GM12878 (cell line): ENCODE data around the gene AGBL4. TPM values are rescaled to one million over a fixed set of nuclear protein-coding genes. Genes with fewer than 3 reads are reported as not detected.

ENCODE experiments used
- ATAC-seq: fragments of 200-7000 bp; cut with Tn5 transposase; 3 replicates; pipeline ENCODE4 v1.9.1; 2020; ENCODE audit warnings: mild to moderate bottlenecking, moderate library complexity
- BruUV-seq: library from RNA; stranded (reverse); fragments of 400-500 nt; replicated peaks from 2 replicates; lab custom pipeline; 2021; lab: Mats Ljungman, UMichigan
- CTCF ChIA-PET: fragments of 300-600 bp; sonication (Branson Sonifier 250); formaldehyde crosslinking; extraction: SDS; loops from one replicate; lab custom pipeline; 2021; ENCODE audit warnings: inconsistent platforms; lab: Yijun Ruan, JAX
- POLR2A ChIA-PET: fragments of 350-600 bp; formaldehyde crosslinking; extraction: SDS; loops from one replicate; lab custom pipeline; 2021; ENCODE audit warnings: inconsistent platforms; lab: Charles Lee
- RAD21 ChIA-PET: fragments of 300-600 bp; sonication (Branson Sonifier 250); formaldehyde crosslinking; loops from one replicate; lab custom pipeline; 2023; ENCODE audit warnings: antibody characterized with exemption; ENCODE audit not compliant: unreplicated experiment; lab: Charles Lee
- SMC1A ChIA-PET: fragments of 300-600 bp; sonication (Branson Sonifier 250); formaldehyde crosslinking; loops from one replicate; lab custom pipeline; 2023; ENCODE audit not compliant: unreplicated experiment, uncharacterized antibody; lab: Charles Lee
- DNase-seq: peaks from one replicate; pipeline ENCODE4 v3.0.0-alpha.2; 2011; ENCODE audit warnings: low read depth, low spot score
- FAIRE-seq: peaks from 3 replicates; lab custom pipeline; 2011; peaks lifted over from hg19 to GRCh38; lab: Jason Lieb, UNC
- H2AFZ ChIP-seq: 2 replicates; pipeline ENCODE4 v1.6.0; 2011; ENCODE audit warnings: low read depth, low read length, control low read depth; ENCODE audit not compliant: control insufficient read depth
- H3K27ac ChIP-seq: 2 replicates; pipeline ENCODE4 v1.5.1; 2011; ENCODE audit warnings: control low read depth; ENCODE audit not compliant: control insufficient read depth, insufficient read depth
- H3K27me3 ChIP-seq, 2 experiments: replicated peaks in 1 of 2; 2 replicates each; pipeline versions ENCODE4 v1.6.0 to v1.6.1; 2011; ENCODE audit warnings: low read length in 1 of 2; ENCODE audit not compliant: control insufficient read depth in 2 of 2, insufficient read depth in 2 of 2
- H3K36me3 ChIP-seq, 2 experiments: 2 replicates each; pipeline ENCODE4 v1.5.1; 2011; ENCODE audit warnings: low read length in 1 of 2; ENCODE audit not compliant: control insufficient read depth in 2 of 2, insufficient read depth in 2 of 2
- H3K4me1 ChIP-seq: 2 replicates; pipeline ENCODE4 v1.6.1; 2011; ENCODE audit warnings: mild to moderate bottlenecking, low read length, moderate library complexity, mixed read lengths; ENCODE audit not compliant: control insufficient read depth, insufficient read depth
- H3K4me2 ChIP-seq: 2 replicates; pipeline ENCODE4 v1.6.0; 2011; ENCODE audit warnings: control low read depth; ENCODE audit not compliant: control insufficient read depth, insufficient read depth
- H3K4me3 ChIP-seq: fragments of 200-600 bp; sonication (generic); 2 replicates; pipeline ENCODE4 v1.5.1; 2016
- H3K79me2 ChIP-seq: 2 replicates; pipeline ENCODE4 v1.6.0; 2011; ENCODE audit warnings: low read length; ENCODE audit not compliant: control insufficient read depth, insufficient read depth
- H3K9ac ChIP-seq: 2 replicates; pipeline ENCODE4 v1.8.0; 2011; ENCODE audit warnings: low read length, control low read depth, mixed read lengths; ENCODE audit not compliant: control insufficient read depth, insufficient read depth
- H3K9me3 ChIP-seq: replicated peaks from 3 replicates; pipeline ENCODE4 v1.5.1; 2011; ENCODE audit warnings: mild to moderate bottlenecking, low read length; ENCODE audit not compliant: control insufficient read depth, insufficient read depth
- H4K20me1 ChIP-seq: 2 replicates; pipeline ENCODE4 v1.6.0; 2011; ENCODE audit not compliant: control insufficient read depth, insufficient read depth
- CBX3 ChIP-seq: fragments of 200-600 bp; sonication (generic); IDR thresholded peaks from 2 replicates; pipeline ENCODE4 v1.6.1; 2016; ENCODE audit warnings: low read depth, borderline replicate concordance
- CREB1 ChIP-seq: IDR thresholded peaks from 2 replicates; pipeline ENCODE4 v1.6.1; 2012; ENCODE audit warnings: low read depth, mild to moderate bottlenecking, inconsistent platforms
- MEF2A ChIP-seq: IDR thresholded peaks from 2 replicates; pipeline ENCODE4 v1.6.1; 2011; ENCODE audit warnings: low read depth, mild to moderate bottlenecking, low read length, moderate library complexity; ENCODE audit not compliant: insufficient read depth
- MTA2 ChIP-seq: fragments of 450-650 bp; IDR thresholded peaks from 2 replicates; pipeline ENCODE4 v1.6.1; 2016; ENCODE audit warnings: low read depth, mild to moderate bottlenecking, moderate library complexity
- POLR2A ChIP-seq: IDR thresholded peaks from 2 replicates; pipeline ENCODE4 v1.6.1; 2011; ENCODE audit warnings: low read depth, mild to moderate bottlenecking, low read length
- SREBF1 ChIP-seq: IDR thresholded peaks from 2 replicates; pipeline ENCODE4 v1.6.1; 2012; ENCODE audit warnings: mild to moderate bottlenecking, low read length
- TBL1XR1 ChIP-seq: IDR thresholded peaks from 2 replicates; pipeline ENCODE4 v1.6.1; 2012; ENCODE audit warnings: low read depth, low read length, improper control_type of control experiment
- ZBED1 ChIP-seq: IDR thresholded peaks from 2 replicates; pipeline ENCODE4 v1.6.1; 2016; ENCODE audit warnings: borderline replicate concordance
- ZNF24 ChIP-seq: fragments of 450-650 bp; IDR thresholded peaks from 2 replicates; pipeline ENCODE4 v1.6.1; 2017; ENCODE audit warnings: antibody characterized with exemption, mild to moderate bottlenecking
- ZNF384 ChIP-seq: IDR thresholded peaks from 2 replicates; pipeline ENCODE4 v1.6.1; 2012; ENCODE audit warnings: low read depth, mild to moderate bottlenecking, low read length, improper control_type of control experiment, borderline replicate concordance
- WGBS: methylation state at CpG from one replicate; pipeline ENCODE4 v1.1.6; 2016; ENCODE audit warnings: low lambda C conversion rate; ENCODE audit not compliant: insufficient replicate concordance, insufficient coverage; ENCODE audit errors: missing lambda C conversion rate; 5-methylcytosine and 5-hydroxymethylcytosine counted together
- in situ Hi-C: fragments of 300-500 bp; cut with MboI; formaldehyde crosslinking; loops from 9 replicates; pipeline ENCODE4 v1.14.3; 2018; ENCODE audit warnings: mixed read lengths
- intact Hi-C: fragments of 100-400 bp; cut with micrococcal nuclease; formaldehyde crosslinking; loops from one replicate; pipeline ENCODE4 v1.14.2; 2022; ENCODE audit not compliant: unreplicated experiment
- polyA plus RNA-seq, 11 experiments: library from polyadenylated mRNA; depleted of rRNA in 4 of 11; unstranded in 6 of 11; stranded (reverse) in 5 of 11; fragments of >200 nt; fragmentation: Nextera tagmentation in 4 of 11; fragmentation: Illumina TruSeq in 1 of 11; extraction: Ambion mirVana in 4 of 11; extraction: Trizol in 1 of 11; gene quantifications; 1 replicate in 1 of 11; 2 replicates in 10 of 11; pipeline versions ENCODE4 v1.2.1 to v1.2.3, GENCODE V29; 2011 to 2016; ENCODE audit warnings: inconsistent platforms in 2 of 11, missing spikeins in 2 of 11, low read depth in 1 of 11
- total RNA-seq, 4 experiments: library from RNA; depleted of rRNA in 3 of 4; stranded (reverse); fragments of >200 nt in 3 of 4; fragmentation: Illumina TruSeq in 1 of 4; extraction: Trizol in 1 of 4; gene quantifications; 2 replicates each; pipeline versions ENCODE4 v1.2.1 to v1.2.3, GENCODE V29; 2013 to 2021
- TF ChIP-seq, protein P1 (sequence below): fragments of 450-650 bp; IDR thresholded peaks from 2 replicates; pipeline ENCODE4 v1.6.1; 2018; ENCODE audit warnings: borderline replicate concordance, mild to moderate bottlenecking; ENCODE audit not compliant: partially characterized antibody
- TF ChIP-seq, protein P2 (sequence below): IDR thresholded peaks from 2 replicates; pipeline ENCODE4 v1.6.1; 2012; ENCODE audit warnings: improper control_type of control experiment, low read depth, low read length; ENCODE audit not compliant: insufficient replicate concordance

Gene AGBL4
- total and polyA plus RNA-seq, 10 of the 15 experiments (the other 5 are each of a cell fraction or from before 2014, with no cell fraction given): 0.31 TPM; not detected in 9

DNA sequence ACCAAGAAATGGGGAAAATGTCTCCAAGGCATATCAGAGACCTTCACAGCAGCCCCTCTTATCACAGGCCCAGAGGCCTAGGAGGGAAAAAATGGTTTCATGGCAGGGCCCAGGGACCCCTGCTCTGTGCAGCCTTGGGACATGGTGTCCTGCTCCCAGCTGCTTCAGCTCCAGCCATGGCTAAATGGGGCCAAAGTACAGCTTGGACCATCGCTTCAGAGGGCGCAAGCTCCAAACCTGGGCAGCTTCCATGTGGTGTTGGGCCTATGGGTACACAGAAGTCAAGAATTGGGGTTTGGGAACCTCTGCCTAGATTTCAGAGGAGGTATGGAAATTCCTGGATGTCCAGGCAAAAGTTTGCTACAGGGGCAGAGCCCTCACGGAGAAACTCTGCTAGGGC lies 964.7 kb downstream of the AGBL4 start:
- no peak for FAIRE-seq
- H3K36me3 ChIP-seq: no peaks in the 10 kb centered on the region
- intact Hi-C loops: no loop called here
- no peaks in the 10 kb centered on the region for H3K9me3 ChIP-seq
- no peaks in the 10 kb centered on the region for H3K27me3 ChIP-seq
- SMC1A ChIA-PET: no interaction called here
- no peak overlapping the region for H3K27ac ChIP-seq
- no peak overlapping the region for H3K4me3 ChIP-seq
- no peak overlapping the region for H2AFZ ChIP-seq
- H3K4me1 ChIP-seq: no peaks in the 10 kb centered on the region
- H3K9ac ChIP-seq: no peak overlapping the region
- no peak for DNase-seq
- RAD21 ChIA-PET: no interaction called here
- 18% methylated on average over 3 of the region's 3 CpGs for WGBS
- no peak overlapping the region for H3K4me2 ChIP-seq
- ATAC-seq: no peak
- POLR2A ChIA-PET: no interaction called here
- CTCF ChIA-PET: no interaction called here
- no peaks in the 10 kb centered on the region for H4K20me1 ChIP-seq
- TF ChIP-seq, protein P1, sequence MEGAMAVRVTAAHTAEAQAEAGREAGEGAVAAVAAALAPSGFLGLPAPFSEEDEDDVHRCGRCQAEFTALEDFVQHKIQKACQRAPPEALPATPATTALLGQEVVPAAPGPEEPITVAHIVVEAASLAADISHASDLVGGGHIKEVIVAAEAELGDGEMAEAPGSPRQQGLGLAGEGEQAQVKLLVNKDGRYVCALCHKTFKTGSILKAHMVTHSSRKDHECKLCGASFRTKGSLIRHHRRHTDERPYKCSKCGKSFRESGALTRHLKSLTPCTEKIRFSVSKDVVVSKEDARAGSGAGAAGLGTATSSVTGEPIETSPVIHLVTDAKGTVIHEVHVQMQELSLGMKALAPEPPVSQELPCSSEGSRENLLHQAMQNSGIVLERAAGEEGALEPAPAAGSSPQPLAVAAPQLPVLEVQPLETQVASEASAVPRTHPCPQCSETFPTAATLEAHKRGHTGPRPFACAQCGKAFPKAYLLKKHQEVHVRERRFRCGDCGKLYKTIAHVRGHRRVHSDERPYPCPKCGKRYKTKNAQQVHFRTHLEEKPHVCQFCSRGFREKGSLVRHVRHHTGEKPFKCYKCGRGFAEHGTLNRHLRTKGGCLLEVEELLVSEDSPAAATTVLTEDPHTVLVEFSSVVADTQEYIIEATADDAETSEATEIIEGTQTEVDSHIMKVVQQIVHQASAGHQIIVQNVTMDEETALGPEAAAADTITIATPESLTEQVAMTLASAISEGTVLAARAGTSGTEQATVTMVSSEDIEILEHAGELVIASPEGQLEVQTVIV: no peak
- TF ChIP-seq MEF2A (no peak), CREB1 (no peak), CBX3 (no peak), POLR2A (no peak)
- H3K79me2 ChIP-seq: no peaks in the 10 kb centered on the region
- BruUV-seq: no TSS peak
- in situ Hi-C loops: no loop called here

DNA sequence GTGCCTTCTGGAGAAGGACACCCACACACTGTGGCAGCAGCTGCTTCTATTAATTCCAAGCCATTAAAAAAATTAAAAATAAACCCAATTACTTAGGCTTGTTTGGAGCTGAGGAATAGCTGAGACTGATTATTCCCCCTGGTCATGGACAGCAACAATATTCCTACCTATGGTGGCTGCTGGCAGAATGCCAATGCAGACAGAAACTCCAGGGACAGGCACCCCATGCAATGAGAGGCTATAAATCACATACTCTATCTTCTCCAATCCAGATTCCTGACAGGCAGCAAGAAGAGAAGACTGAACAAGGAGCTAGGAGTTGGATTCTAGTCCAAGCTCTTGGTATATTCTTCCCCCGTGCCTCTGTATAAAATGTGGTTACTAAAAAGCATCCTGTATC lies 971.7 kb downstream of the AGBL4 start:
- CTCF ChIA-PET: no interaction called here
- H3K79me2 ChIP-seq: no peaks in the 10 kb centered on the region
- no peak for DNase-seq
- no peak for FAIRE-seq
- H3K4me1 ChIP-seq: no peaks in the 10 kb centered on the region
- no peak overlapping the region for H2AFZ ChIP-seq
- intact Hi-C loops: no loop called here
- no peak overlapping the region for H3K4me2 ChIP-seq
- no peak overlapping the region for H3K27ac ChIP-seq
- no peaks in the 10 kb centered on the region for H3K27me3 ChIP-seq
- H3K4me3 ChIP-seq: no peak overlapping the region
- no peaks in the 10 kb centered on the region for H3K9me3 ChIP-seq
- 55% methylated on average over 1 of the region's 1 CpG for WGBS
- in situ Hi-C loops: no loop called here
- H4K20me1 ChIP-seq: no peaks in the 10 kb centered on the region
- RAD21 ChIA-PET: no interaction called here
- ATAC-seq: no peak
- SMC1A ChIA-PET: no interaction called here
- TF ChIP-seq ZBED1 (no peak), SREBF1 (no peak), MTA2 (no peak), ZNF24 (no peak), ZNF384 (no peak), TBL1XR1 (no peak)
- TF ChIP-seq, protein P2, sequence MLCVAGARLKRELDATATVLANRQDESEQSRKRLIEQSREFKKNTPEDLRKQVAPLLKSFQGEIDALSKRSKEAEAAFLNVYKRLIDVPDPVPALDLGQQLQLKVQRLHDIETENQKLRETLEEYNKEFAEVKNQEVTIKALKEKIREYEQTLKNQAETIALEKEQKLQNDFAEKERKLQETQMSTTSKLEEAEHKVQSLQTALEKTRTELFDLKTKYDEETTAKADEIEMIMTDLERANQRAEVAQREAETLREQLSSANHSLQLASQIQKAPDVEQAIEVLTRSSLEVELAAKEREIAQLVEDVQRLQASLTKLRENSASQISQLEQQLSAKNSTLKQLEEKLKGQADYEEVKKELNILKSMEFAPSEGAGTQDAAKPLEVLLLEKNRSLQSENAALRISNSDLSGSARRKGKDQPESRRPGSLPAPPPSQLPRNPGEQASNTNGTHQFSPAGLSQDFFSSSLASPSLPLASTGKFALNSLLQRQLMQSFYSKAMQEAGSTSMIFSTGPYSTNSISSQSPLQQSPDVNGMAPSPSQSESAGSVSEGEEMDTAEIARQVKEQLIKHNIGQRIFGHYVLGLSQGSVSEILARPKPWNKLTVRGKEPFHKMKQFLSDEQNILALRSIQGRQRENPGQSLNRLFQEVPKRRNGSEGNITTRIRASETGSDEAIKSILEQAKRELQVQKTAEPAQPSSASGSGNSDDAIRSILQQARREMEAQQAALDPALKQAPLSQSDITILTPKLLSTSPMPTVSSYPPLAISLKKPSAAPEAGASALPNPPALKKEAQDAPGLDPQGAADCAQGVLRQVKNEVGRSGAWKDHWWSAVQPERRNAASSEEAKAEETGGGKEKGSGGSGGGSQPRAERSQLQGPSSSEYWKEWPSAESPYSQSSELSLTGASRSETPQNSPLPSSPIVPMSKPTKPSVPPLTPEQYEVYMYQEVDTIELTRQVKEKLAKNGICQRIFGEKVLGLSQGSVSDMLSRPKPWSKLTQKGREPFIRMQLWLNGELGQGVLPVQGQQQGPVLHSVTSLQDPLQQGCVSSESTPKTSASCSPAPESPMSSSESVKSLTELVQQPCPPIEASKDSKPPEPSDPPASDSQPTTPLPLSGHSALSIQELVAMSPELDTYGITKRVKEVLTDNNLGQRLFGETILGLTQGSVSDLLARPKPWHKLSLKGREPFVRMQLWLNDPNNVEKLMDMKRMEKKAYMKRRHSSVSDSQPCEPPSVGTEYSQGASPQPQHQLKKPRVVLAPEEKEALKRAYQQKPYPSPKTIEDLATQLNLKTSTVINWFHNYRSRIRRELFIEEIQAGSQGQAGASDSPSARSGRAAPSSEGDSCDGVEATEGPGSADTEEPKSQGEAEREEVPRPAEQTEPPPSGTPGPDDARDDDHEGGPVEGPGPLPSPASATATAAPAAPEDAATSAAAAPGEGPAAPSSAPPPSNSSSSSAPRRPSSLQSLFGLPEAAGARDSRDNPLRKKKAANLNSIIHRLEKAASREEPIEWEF: no peak
- POLR2A ChIA-PET: no interaction called here
- H3K9ac ChIP-seq: no peak overlapping the region
- H3K36me3 ChIP-seq: no peaks in the 10 kb centered on the region
- no TSS peak for BruUV-seq
